Erythroblast (primary cell): ENCODE data around the gene SLC5A5.

Source experiments
- DNase-seq, 2 experiments: peaks; one replicate each; lab custom pipeline; 2025; lab: John Stamatoyannopoulos, UW
- GATA1 ChIP-seq: IDR thresholded peaks from 2 replicates; pipeline ENCODE4 v1.6.1; 2011; ENCODE audit warnings: low read depth, mild to moderate bottlenecking, control low read depth, low read length, moderate library complexity
- POLR2A ChIP-seq: IDR thresholded peaks from 2 replicates; pipeline ENCODE4 v1.6.1; 2011; ENCODE audit warnings: mild to moderate bottlenecking, low read length

Gene SLC5A5

GRCh38 chr19:17841371-17841809, 30.4 kb upstream of the SLC5A5 start:
- no peak for DNase-seq
- TF ChIP-seq GATA1 (no peak), POLR2A (no peak)

GRCh38 chr19:17841810-17842662, 29.7 kb upstream of the SLC5A5 start:
- peak in 1 of 2 experiments; percentile 32 for DNase-seq

GRCh38 chr19:17842663-17843291, 29.0 kb upstream of the SLC5A5 start:
- TF ChIP-seq GATA1 (no peak), POLR2A (no peak)
- no peak for DNase-seq

More at GRCh38 chr19:17841810-17842662, 29.7 kb upstream of the SLC5A5 start:
- no peak for TF ChIP-seq POLR2A
- TF ChIP-seq GATA1 = no peak

GRCh38 chr19:17843292-17843827, 28.4 kb upstream of the SLC5A5 start:
- no peak for DNase-seq
- TF ChIP-seq POLR2A (no peak), GATA1 (no peak)

- no peak for DNase-seq
- no peak for TF ChIP-seq GATA1
- TF ChIP-seq POLR2A = no peak
Measured at GRCh38 chr19:17843908-17844490, 27.7 kb upstream of the SLC5A5 start.

GRCh38 chr19:17846146-17846545, 25.6 kb upstream of the SLC5A5 start:
- no peak for DNase-seq

GRCh38 chr19:17847538-17848366, 24.0 kb upstream of the SLC5A5 start, which contains the start of gene JAK3:
Gene JAK3, minus strand, starts transcription at chr19:17847982. Its CDS starts 3,565 bp downstream, at chr19:17844417.
- DNase-seq = peak in 1 of 2 experiments; percentile 15
- TF ChIP-seq POLR2A (no peak), GATA1 (no peak)

More at GRCh38 chr19:17846146-17846545, 25.6 kb upstream of the SLC5A5 start:
- no peak for TF ChIP-seq POLR2A
- TF ChIP-seq GATA1 = no peak

- DNase-seq = no peak
- TF ChIP-seq GATA1 (no peak), POLR2A (no peak)
Measured at GRCh38 chr19:17848595-17849292, 23.0 kb upstream of the SLC5A5 start.

GRCh38 chr19:17854061-17854460, 17.7 kb upstream of the SLC5A5 start:
- DNase-seq = no peak
- TF ChIP-seq GATA1 (no peak), POLR2A (no peak)

GRCh38 chr19:17855280-17856152, 16.2 kb upstream of the SLC5A5 start:
- DNase-seq = peak; percentile 75 to 88
- TF ChIP-seq POLR2A = no peak
- no peak for TF ChIP-seq GATA1
